ENCODE data around the gene CYS1.

The CYS1 gene

DNA sequence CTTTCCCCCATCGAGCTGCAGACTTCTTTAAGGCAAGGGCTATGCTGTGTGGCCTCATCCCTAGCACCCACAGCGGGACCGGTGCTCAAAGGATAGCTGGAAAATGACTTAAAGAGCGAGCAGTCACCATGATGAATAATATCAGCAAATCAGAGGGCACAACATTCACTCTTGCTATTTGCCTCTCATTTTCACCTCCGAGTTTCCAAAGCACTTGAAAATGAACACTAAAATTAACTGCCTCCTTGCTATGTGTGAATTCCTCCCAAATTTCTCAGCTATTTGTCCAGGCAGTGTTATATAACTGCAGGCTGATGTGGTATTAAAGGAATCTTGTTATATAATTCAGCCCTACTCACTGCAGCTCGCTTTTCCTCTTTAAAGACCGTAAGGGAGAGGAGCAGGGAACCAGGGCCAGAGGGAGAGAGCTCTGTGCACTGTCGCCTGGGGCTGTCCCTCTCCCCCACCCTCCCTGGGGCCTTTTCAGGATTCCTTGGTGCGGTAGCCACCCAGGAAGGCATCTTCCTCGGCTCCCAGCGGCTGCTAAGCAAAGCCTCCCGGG is 1.4 kb downstream of the CYS1 start:
- Histone ChIP-seq H3K27me3 (ENCODE audit: insufficient read depth, low read depth, severe bottlenecking) (peaks cover 3% of the 10 kb centered on the region), H3K9me3 (ENCODE audit: severe bottlenecking) (no peaks in the 10 kb centered on the region), H3K36me3 (no peaks in the 10 kb centered on the region), H3K4me3 (ENCODE audit: low read depth, low read length) (peak overlapping the region; percentile 51), H3K27ac (no peak overlapping the region)
- no peak for TF ChIP-seq CTCF (IDR thresholded peaks at IDR 0.05; ENCODE audit: low read depth, low read length)
- peak; percentile 29 for DNase-seq

DNA sequence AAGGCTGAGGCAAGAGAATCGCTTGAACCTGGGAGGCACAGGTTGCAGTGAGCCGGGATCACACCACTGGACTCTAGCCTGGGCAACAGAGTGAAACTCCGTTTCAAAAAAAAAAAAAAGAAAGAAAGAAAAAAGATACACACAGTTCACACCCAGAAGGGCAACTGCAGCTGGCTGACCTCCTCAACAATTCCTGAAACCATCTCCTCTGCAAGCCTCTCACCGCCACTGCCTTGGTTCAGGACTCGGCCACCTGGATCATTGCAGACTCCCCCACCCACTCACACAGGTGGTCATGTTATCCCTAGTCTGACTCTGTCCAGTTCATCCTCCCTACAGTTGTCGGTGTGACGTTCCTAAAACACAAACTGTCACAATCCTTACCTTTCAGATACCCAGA is 2.2 kb downstream of the CYS1 start:
- no peak overlapping the region for H3K27ac ChIP-seq
- no peak overlapping the region for H3K4me3 ChIP-seq (ENCODE audit: low read depth, low read length)
- H3K9me3 ChIP-seq (ENCODE audit: severe bottlenecking), result no peaks in the 10 kb centered on the region
- no peaks in the 10 kb centered on the region for H3K36me3 ChIP-seq
- no peak for TF ChIP-seq CTCF (IDR thresholded peaks at IDR 0.05; ENCODE audit: low read depth, low read length)
- peaks cover 3% of the 10 kb centered on the region for H3K27me3 ChIP-seq (ENCODE audit: insufficient read depth, low read depth, severe bottlenecking)
- DNase-seq, result no peak

- H3K27ac ChIP-seq, result no peak overlapping the region
- DNase-seq, result no peak
- peaks cover 3% of the 10 kb centered on the region for H3K27me3 ChIP-seq (ENCODE audit: insufficient read depth, low read depth, severe bottlenecking)
- H3K4me3 ChIP-seq (ENCODE audit: low read depth, low read length), result no peak overlapping the region
- TF ChIP-seq CTCF (IDR thresholded peaks at IDR 0.05; ENCODE audit: low read depth, low read length), result no peak
- no peaks in the 10 kb centered on the region for H3K9me3 ChIP-seq (ENCODE audit: severe bottlenecking)
- H3K36me3 ChIP-seq, result no peaks in the 10 kb centered on the region
These were observed 3.2 kb downstream of the CYS1 start for GRCh38 chr2:10076988-10077527.

DNA sequence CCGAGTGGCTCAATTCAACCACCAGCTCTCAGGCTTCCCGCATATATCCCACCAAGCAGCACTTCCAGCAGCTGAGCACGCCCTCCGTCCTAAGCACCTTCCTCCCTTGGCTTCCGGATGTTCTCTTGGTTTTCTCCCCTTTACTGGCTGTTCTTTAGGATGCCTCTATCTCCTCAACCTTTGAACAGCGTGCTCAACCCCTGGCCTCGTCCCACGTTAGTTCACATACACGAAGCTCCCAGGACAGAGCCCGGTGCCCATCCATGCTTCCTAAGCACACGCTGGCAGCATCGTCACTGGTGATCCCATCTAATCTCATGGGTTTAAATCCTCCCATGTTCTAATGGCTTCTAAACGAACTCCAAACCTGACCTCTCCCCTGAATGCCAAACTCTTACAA is 3.7 kb downstream of the CYS1 start:
- Histone ChIP-seq H3K36me3 (no peaks in the 10 kb centered on the region), H3K4me3 (ENCODE audit: low read depth, low read length) (no peak overlapping the region), H3K27me3 (ENCODE audit: insufficient read depth, low read depth, severe bottlenecking) (peaks cover 3% of the 10 kb centered on the region)

GRCh38 chr2:10075571-10076209 is 4.5 kb downstream of the CYS1 start:
- TF ChIP-seq CTCF (IDR thresholded peaks at IDR 0.05; ENCODE audit: low read depth, low read length), result no peak
- DNase-seq, result no peak
- Histone ChIP-seq H3K27me3 (ENCODE audit: insufficient read depth, low read depth, severe bottlenecking) (no peaks in the 10 kb centered on the region), H3K9me3 (ENCODE audit: severe bottlenecking) (no peaks in the 10 kb centered on the region), H3K36me3 (no peaks in the 10 kb centered on the region), H3K4me3 (ENCODE audit: low read depth, low read length) (no peak overlapping the region), H3K27ac (no peak overlapping the region)

More for the DNA sequence above, 3.7 kb downstream of the CYS1 start:
- DNase-seq, result no peak
- Histone ChIP-seq H3K9me3 (ENCODE audit: severe bottlenecking) (no peaks in the 10 kb centered on the region), H3K27ac (no peak overlapping the region)
- no peak for TF ChIP-seq CTCF (IDR thresholded peaks at IDR 0.05; ENCODE audit: low read depth, low read length)
